ENCODE results near the gene PDC. TPM values are rescaled to one million over a fixed set of nuclear protein-coding genes. Genes with fewer than 3 reads are reported as not detected.
"Not testable (repeated sequence)": the region's sequence is repeated elsewhere in the genome, so short reads cannot be mapped to it uniquely, and the experiment has no call there.

Gene PDC
- total RNA-seq, 1 donor from 2014 or later, result not detected

DNA sequence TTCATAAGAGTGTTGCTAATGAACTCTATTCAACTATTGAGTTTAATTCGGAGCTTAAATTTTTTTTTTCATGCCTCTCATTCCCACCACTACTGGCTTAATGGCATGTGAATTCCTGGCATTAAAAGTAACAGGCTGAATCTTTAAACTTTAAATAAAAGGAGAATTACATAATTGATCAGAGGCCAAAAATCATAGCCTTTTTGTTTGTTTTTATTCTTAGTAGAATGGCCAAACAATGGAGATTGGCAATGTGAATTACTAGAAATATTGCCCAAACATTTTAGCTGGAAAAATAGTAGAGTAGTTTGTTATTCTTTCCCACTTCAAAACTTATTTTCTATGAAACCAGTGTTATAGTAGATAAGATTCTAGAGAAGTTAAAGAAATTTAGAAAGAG, 25.1 kb upstream of the PDC start:
- Mint-ChIP-seq H3K4me3 (no peak overlapping the region), H3K27me3 (ENCODE audit: insufficient read depth) (peaks cover 4% of the 10 kb centered on the region), H3K27ac (no peak overlapping the region), H3K9me3 (no peaks in the 10 kb centered on the region), H3K36me3 (ENCODE audit: low read depth) (no peaks in the 10 kb centered on the region), H3K4me1 (ENCODE audit: low read depth) (no peaks in the 10 kb centered on the region)
- no peak for DNase-seq (ENCODE audit: low spot score)
- intact Hi-C loops (cut with micrococcal nuclease), result no loop called here

DNA sequence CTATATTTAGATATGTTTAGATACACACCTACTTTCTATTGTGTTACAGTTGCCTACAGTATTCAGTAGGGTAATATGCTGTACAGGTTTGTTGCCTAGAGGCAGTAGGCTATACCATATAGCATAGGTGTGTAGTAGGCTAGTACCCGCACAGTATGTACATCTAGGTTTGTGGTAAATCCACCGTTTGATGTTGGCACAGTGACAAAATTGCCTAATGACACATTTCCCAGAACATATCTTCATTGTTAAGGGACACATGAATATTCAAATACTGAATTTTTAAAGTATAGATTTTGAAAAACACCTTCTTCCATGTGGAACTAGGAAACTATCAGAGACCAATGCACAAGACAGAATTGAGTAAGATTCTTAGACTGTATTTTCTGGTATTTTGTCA, 22.6 kb upstream of the PDC start:
- no peak overlapping the region for H3K4me3 Mint-ChIP-seq
- DNase-seq (ENCODE audit: low spot score), result no peak
- no peaks in the 10 kb centered on the region for H3K9me3 Mint-ChIP-seq
- no peaks in the 10 kb centered on the region for H3K4me1 Mint-ChIP-seq (ENCODE audit: low read depth)
- peaks cover 4% of the 10 kb centered on the region for H3K27me3 Mint-ChIP-seq (ENCODE audit: insufficient read depth)
- no peak overlapping the region for H3K27ac Mint-ChIP-seq
- intact Hi-C loops (cut with micrococcal nuclease), result loop anchor here (2.0 to 5.0 kb wide), 2 partner anchors 79 to 124 kb away; no protein-coding TSS in a partner anchor
- H3K36me3 Mint-ChIP-seq (ENCODE audit: low read depth), result no peaks in the 10 kb centered on the region

DNA sequence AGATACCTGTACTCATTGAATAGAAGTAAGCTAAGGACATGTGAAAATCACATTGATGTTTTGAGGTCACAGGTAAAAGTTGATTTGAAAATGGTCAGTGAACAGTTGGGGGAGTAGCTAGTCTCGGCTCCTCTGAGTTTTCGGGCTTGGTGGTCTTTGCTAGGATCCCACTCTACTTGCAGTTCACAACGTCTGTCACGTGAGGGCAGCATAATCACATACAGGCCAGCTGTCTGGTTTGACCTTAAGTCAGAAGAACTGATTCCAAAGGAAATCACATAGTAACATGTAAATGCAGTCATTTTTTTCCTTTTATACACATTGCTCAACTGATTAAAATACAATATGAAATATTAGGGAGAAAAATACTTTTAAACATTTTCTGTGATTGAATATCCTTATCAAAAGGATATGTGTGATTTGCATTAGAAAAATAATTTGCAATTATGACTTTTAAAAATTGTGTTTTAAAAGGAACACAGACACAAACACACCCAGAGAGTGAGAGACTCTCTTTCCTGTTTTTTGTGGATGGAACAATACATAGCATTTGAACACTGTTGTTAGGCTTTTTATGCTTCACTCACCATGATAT, 21.8 kb upstream of the PDC start:
- Mint-ChIP-seq H3K27ac (no peak overlapping the region), H3K27me3 (ENCODE audit: insufficient read depth) (peaks cover 4% of the 10 kb centered on the region), H3K4me3 (no peak overlapping the region), H3K4me1 (ENCODE audit: low read depth) (no peaks in the 10 kb centered on the region), H3K9me3 (no peaks in the 10 kb centered on the region), H3K36me3 (ENCODE audit: low read depth) (no peaks in the 10 kb centered on the region)
- intact Hi-C loops (cut with micrococcal nuclease), result loop anchor here (1.0 to 5.0 kb wide), 5 partner anchors 78 to 504 kb away; no protein-coding TSS in a partner anchor
- peak; percentile 11 for DNase-seq (ENCODE audit: low spot score)

DNA sequence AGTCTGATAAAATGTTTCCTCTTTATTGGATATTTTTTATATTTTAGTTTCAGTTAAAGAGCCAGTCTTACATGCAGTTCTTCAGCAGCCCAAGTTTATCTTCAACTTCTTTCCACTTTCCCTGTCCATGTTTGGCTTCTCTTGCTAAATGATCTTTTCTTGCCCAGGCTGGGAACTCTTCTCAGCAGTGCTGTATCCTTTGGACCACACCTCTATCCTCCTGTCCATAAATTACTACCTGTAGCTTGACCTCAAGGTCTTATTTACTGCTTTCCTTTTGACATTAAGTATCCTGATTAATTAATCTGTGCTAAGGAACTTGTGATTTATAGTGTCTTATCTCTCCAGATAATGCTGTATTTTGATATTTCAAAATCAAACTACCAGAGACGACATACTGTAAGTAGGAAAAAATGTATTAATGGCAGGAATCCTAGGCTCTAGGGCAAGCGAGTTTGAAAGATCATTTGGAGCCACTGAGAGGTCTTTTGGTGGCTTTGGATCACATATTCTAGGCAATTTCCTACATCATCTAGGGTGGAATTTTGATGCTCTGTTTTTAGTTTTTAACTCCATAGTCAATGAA, 20.5 kb upstream of the PDC start:
- Mint-ChIP-seq H3K27ac (no peak overlapping the region), H3K9me3 (no peaks in the 10 kb centered on the region), H3K4me3 (no peak overlapping the region), H3K4me1 (ENCODE audit: low read depth) (no peaks in the 10 kb centered on the region), H3K27me3 (ENCODE audit: insufficient read depth) (peaks cover 4% of the 10 kb centered on the region), H3K36me3 (ENCODE audit: low read depth) (no peaks in the 10 kb centered on the region)
- DNase-seq (ENCODE audit: low spot score), result no peak
- intact Hi-C loops (cut with micrococcal nuclease), result loop anchor here (5.0 kb wide), 1 partner anchor 126 kb away; no protein-coding TSS in a partner anchor

DNA sequence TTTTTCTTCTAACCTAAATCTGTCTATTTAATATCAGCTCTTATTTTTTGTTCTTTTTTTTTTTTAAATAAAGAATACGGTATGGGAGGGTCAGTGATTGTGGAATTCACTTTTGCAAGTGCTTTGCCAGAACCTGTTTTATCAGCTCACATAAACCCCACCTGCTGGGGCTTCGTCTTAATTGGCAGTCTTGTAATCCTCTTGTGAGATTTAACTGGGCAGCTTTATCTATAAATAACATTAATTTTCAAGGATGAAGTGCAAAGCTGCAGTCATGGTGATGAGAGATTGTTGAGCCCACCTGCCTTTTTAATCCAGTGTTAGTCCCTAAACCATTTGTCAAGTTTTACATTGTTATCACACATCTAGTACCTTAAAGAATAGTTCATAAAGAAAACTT, 18.2 kb upstream of the PDC start:
- no peak overlapping the region for H3K4me3 Mint-ChIP-seq
- H3K4me1 Mint-ChIP-seq (ENCODE audit: low read depth), result no peaks in the 10 kb centered on the region
- intact Hi-C loops (cut with micrococcal nuclease), result no loop called here
- H3K9me3 Mint-ChIP-seq, result no peaks in the 10 kb centered on the region
- no peaks in the 10 kb centered on the region for H3K27me3 Mint-ChIP-seq (ENCODE audit: insufficient read depth)
- no peak overlapping the region for H3K27ac Mint-ChIP-seq
- DNase-seq (ENCODE audit: low spot score), result no peak
- no peaks in the 10 kb centered on the region for H3K36me3 Mint-ChIP-seq (ENCODE audit: low read depth)

DNA sequence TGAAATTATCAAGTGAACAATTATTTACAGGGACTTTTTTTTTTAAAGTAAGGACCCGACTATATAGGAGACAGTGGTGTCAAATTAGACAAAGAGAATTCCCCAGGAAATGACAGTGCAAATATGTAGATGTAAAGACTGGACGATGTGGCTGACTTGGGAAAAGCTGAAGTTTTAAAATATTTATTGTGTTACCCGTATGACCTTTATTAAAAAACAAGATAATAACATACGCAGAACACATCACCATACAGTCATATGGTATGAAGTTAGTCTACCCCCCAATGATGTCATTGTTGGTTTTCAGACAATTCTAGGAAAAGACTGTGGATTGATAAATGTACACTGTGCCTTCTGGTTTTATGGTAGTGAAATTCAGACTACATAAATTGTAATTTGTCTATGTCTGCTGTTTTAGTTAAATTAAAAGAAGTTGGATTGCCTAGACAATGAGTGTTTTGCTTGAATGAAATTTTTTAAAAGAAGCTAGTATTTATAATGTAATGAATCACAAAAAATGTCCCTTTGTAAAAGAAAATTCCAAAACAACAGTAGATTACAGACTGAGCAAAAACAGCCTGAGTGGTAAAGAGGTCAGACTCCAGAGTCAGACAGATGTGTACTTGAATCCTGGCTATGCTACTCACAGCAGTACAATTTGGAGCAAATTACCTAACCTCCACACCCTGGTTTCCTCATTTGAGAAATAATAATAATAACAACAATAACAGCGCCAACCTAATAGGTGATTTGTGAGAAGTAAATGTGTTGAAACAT, 15.5 kb upstream of the PDC start:
- Mint-ChIP-seq H3K27me3 (ENCODE audit: insufficient read depth) (no peaks in the 10 kb centered on the region), H3K4me3 (no peak overlapping the region), H3K4me1 (ENCODE audit: low read depth) (no peaks in the 10 kb centered on the region), H3K27ac (no peak overlapping the region), H3K36me3 (ENCODE audit: low read depth) (no peaks in the 10 kb centered on the region), H3K9me3 (no peaks in the 10 kb centered on the region)
- intact Hi-C loops (cut with micrococcal nuclease), result no loop called here
- no peak for DNase-seq (ENCODE audit: low spot score)

DNA sequence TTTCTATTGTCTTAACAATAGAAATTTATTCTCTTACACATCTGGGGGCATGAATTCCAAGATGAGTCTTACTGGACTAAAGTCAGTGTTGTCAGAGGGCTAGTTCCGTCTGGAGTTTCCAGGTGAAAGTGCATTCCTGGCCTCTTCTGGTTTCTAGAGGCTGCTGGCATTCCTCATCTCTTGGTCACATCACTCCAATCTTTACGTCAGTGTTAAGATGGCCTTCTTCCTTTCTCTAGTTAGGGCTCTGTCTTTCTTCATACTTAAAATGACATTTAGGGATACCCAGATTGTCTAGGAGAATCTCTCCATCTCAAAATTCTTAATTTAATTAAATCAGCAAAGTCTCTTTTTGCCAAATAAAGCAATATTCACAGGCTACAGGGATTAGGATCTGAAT, 13.3 kb upstream of the PDC start:
- intact Hi-C loops (cut with micrococcal nuclease), result no loop called here
- Mint-ChIP-seq H3K4me1 (ENCODE audit: low read depth) (no peaks in the 10 kb centered on the region), H3K27me3 (ENCODE audit: insufficient read depth) (peaks cover 2% of the 10 kb centered on the region), H3K4me3 (no peak overlapping the region), H3K27ac (no peak overlapping the region), H3K36me3 (ENCODE audit: low read depth) (no peaks in the 10 kb centered on the region), H3K9me3 (no peaks in the 10 kb centered on the region)
- no peak for DNase-seq (ENCODE audit: low spot score)

DNA sequence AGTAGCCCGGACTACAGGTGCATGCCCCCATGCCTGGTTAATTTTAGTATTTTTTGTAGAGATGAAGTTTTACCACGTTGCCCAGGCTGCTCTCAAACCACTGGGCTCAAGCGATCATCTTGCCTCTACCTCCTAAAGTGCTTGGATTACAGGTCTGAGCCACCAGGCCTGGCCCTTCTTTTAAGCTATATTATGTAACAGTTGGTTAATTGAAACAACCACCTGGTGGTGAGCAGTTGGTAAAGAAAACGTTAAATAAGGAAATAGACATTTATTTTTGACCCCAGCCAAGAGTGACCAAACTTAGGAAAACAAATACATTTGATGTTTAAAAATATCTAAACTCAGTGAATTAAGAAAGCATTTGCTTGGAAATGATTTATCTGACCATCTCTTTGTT, 12.1 kb upstream of the PDC start:
- no peaks in the 10 kb centered on the region for H3K9me3 Mint-ChIP-seq
- H3K36me3 Mint-ChIP-seq (ENCODE audit: low read depth), result no peaks in the 10 kb centered on the region
- intact Hi-C loops (cut with micrococcal nuclease), result no loop called here

DNA sequence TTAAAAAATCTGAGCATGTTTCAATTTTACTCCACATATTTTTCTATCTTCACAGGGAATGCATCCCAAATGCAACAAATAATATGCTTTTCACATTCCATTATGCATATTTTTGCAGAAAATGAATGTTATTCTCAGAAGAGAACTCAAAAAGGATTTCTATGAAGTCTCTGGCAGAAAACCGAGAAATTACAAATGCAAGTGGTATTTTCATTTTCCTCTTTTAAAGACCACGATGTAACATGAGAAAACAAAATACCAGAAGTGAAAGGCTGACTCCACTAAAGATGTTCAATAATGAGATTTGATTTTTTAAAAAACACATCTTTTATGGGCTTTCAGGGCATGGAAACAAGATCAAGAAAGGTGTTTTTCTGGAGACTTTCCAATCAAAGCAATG, 5.0 kb upstream of the PDC start:
- Mint-ChIP-seq H3K36me3 (ENCODE audit: low read depth) (no peaks in the 10 kb centered on the region), H3K9me3 (no peaks in the 10 kb centered on the region), H3K27ac (no peak overlapping the region), H3K27me3 (ENCODE audit: insufficient read depth) (peaks cover 11% of the 10 kb centered on the region), H3K4me3 (no peak overlapping the region), H3K4me1 (ENCODE audit: low read depth) (no peaks in the 10 kb centered on the region)
- DNase-seq (ENCODE audit: low spot score), result no peak
- intact Hi-C loops (cut with micrococcal nuclease), result no loop called here

More for the DNA sequence above, 12.1 kb upstream of the PDC start:
- Mint-ChIP-seq H3K27ac (no peak overlapping the region), H3K4me1 (ENCODE audit: low read depth) (no peaks in the 10 kb centered on the region), H3K27me3 (ENCODE audit: insufficient read depth) (peaks cover 2% of the 10 kb centered on the region), H3K4me3 (no peak overlapping the region)
- no peak for DNase-seq (ENCODE audit: low spot score)

DNA sequence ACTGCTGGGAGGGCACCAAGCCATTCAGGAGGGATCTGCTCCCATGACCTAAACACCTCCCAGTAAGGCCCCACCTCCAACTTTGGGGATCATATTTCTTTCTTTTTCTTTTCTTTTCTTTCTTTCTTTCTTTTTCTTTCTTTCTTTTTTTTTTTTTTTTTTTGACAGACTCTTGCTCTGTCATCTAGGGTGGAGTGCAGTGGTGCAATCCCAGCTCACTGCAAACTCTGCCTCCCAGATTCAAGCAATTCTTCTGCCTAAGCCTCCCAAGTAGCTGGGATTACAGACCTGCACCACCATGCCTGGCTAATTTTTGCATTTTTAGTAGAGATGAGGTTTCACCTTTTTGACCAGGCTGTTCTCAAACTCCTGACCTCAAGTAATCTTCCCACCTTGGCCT, 4.6 kb upstream of the PDC start:
- H3K4me3 Mint-ChIP-seq; intact Hi-C loops (cut with micrococcal nuclease); H3K9me3 Mint-ChIP-seq; H3K4me1 Mint-ChIP-seq (ENCODE audit: low read depth); H3K36me3 Mint-ChIP-seq (ENCODE audit: low read depth); DNase-seq (ENCODE audit: low spot score); H3K27me3 Mint-ChIP-seq (ENCODE audit: insufficient read depth); H3K27ac Mint-ChIP-seq: not testable (repeated sequence)

DNA sequence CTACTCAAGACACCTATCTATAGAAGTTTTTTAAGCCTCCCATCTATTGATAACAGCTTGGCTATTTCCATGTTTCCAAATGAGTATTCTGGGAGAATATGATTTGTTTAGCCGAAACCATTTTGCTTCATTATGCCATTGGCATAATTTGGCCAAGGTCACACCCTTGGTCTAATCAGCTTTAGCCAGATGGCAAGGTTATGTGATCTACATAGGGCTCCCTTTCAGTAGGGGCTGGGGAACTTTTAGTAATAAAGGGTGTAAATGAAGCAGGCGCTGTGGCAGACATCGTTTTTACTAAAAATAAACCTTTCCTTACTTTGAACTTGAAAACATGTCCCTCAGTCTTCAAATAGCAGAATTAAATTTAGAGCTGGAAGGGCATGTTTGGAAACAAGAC, 3.0 kb upstream of the PDC start:
- DNase-seq (ENCODE audit: low spot score), result no peak
- Mint-ChIP-seq H3K4me1 (ENCODE audit: low read depth) (no peaks in the 10 kb centered on the region), H3K4me3 (no peak overlapping the region), H3K9me3 (no peaks in the 10 kb centered on the region), H3K27me3 (ENCODE audit: insufficient read depth) (peaks cover 9% of the 10 kb centered on the region), H3K36me3 (ENCODE audit: low read depth) (no peaks in the 10 kb centered on the region), H3K27ac (no peak overlapping the region)
- intact Hi-C loops (cut with micrococcal nuclease), result no loop called here

DNA sequence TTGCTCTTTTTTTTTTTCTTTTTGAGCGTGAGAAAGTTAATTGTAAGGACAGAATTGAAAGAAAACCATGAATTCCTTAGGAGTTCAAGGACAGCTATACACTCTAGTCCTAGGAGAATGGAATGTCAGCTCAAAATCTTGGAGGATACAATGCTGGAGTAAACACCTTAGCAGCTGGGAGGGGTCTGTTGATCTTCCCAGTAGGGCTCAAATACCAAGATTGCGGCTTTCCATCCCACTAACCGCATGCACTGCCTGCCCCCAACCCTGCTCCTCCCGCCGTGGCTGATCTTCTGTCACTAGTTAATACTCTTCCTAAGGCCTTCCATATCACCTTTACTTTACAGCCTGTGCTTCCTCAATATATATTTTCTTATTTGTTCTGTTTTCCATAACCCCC, 2.6 kb upstream of the PDC start:
- H3K4me3 Mint-ChIP-seq, result no peak overlapping the region
- intact Hi-C loops (cut with micrococcal nuclease), result no loop called here
- no peak overlapping the region for H3K27ac Mint-ChIP-seq
- no peak for DNase-seq (ENCODE audit: low spot score)
- no peaks in the 10 kb centered on the region for H3K36me3 Mint-ChIP-seq (ENCODE audit: low read depth)
- H3K27me3 Mint-ChIP-seq (ENCODE audit: insufficient read depth), result peaks cover 9% of the 10 kb centered on the region
- no peaks in the 10 kb centered on the region for H3K4me1 Mint-ChIP-seq (ENCODE audit: low read depth)
- no peaks in the 10 kb centered on the region for H3K9me3 Mint-ChIP-seq

DNA sequence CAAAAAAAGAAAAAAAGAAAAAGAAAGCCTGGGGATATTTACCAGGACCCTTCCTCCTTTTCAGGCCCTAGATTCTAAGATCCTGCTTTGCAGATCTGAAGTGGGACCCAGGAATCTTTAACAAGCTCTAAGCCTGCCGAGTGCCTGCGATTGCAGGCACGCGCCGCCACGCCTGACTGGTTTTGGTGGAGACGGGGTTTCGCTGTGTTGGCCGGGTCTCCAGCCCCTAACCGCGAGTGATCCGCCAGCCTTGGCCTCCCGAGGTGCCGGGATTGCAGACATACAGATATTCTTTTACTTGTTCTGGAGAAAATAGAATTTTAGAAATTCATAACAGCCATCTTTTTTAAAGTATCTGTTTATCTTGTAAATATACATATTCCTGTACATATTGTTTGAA, 1.8 kb downstream of the PDC start:
- H3K36me3 Mint-ChIP-seq (ENCODE audit: low read depth); H3K4me3 Mint-ChIP-seq; H3K4me1 Mint-ChIP-seq (ENCODE audit: low read depth); H3K27ac Mint-ChIP-seq; H3K9me3 Mint-ChIP-seq; intact Hi-C loops (cut with micrococcal nuclease); H3K27me3 Mint-ChIP-seq (ENCODE audit: insufficient read depth); DNase-seq (ENCODE audit: low spot score): not testable (repeated sequence)
